GM19397 (cell line): ENCODE results near the gene ALKBH5.

Experiments used
- ATAC-seq: cut with Tn5 transposase; IDR thresholded peaks from one replicate; pipeline ENCODE4 v1.9.1; 2021; ENCODE audit warnings: mild to moderate bottlenecking, moderate library complexity; ENCODE audit not compliant: unreplicated experiment

Gene ALKBH5

GRCh38 chr17:18256776-18257175, 73.1 kb downstream of the ALKBH5 start:
- no peak for ATAC-seq

- ATAC-seq = no peak
These were observed 73.8 kb downstream of the ALKBH5 start for GRCh38 chr17:18257268-18257981.

GRCh38 chr17:18257982-18258355, 74.3 kb downstream of the ALKBH5 start:
- peak; percentile 13 for ATAC-seq

GRCh38 chr17:18258356-18259038, 74.9 kb downstream of the ALKBH5 start, which contains the start of gene FLII:
Gene FLII, minus strand, starts transcription at chr17:18258738. Its CDS starts 48 bp downstream, at chr17:18258690.
- ATAC-seq = peak; percentile 32
